RWPE2 (cell line): ENCODE measurements around the gene SLC8A2.

ENCODE experiments used
- ATAC-seq: fragments of 200-7000 bp; cut with Tn5 transposase; 3 replicates; pipeline ENCODE4 v1.9.1; 2021; ENCODE audit warnings: low read depth
- DNase-seq: peaks from one replicate; pipeline ENCODE4 v3.0.0-alpha.2; 2020; ENCODE audit warnings: low spot score
- H3K27ac ChIP-seq: fragments of 450-650 bp; 2 replicates; pipeline ENCODE4 v1.5.1; 2017; ENCODE audit warnings: mild to moderate bottlenecking; ENCODE audit not compliant: poor library complexity, severe bottlenecking
- H3K27me3 ChIP-seq: fragments of 250-450 bp; sonication (Bioruptor Pico); 2 replicates; pipeline ENCODE4 v1.5.1; 2021; ENCODE audit warnings: mild to moderate bottlenecking, moderate library complexity; ENCODE audit not compliant: insufficient read depth, poor library complexity, severe bottlenecking
- H3K36me3 ChIP-seq: fragments of 250-450 bp; sonication (Bioruptor Pico); 2 replicates; pipeline ENCODE4 v1.5.1; 2020; ENCODE audit warnings: low read depth, mild to moderate bottlenecking, moderate library complexity
- H3K4me1 ChIP-seq: fragments of 250-450 bp; sonication (Bioruptor Pico); 2 replicates; pipeline ENCODE4 v1.5.1; 2021; ENCODE audit warnings: mild to moderate bottlenecking, moderate library complexity; ENCODE audit not compliant: insufficient read depth, poor library complexity, severe bottlenecking
- H3K4me3 ChIP-seq: fragments of 250-450 bp; sonication (Bioruptor Pico); 2 replicates; pipeline ENCODE4 v1.5.1; 2021; ENCODE audit warnings: mild to moderate bottlenecking, moderate library complexity; ENCODE audit not compliant: severe bottlenecking
- H3K9me3 ChIP-seq: fragments of 250-450 bp; sonication (Bioruptor Pico); 2 replicates; pipeline ENCODE4 v1.5.1; 2021; ENCODE audit warnings: mild to moderate bottlenecking, moderate library complexity; ENCODE audit not compliant: severe bottlenecking
- TF ChIP-seq, protein P1 (sequence below): fragments of 450-650 bp; IDR thresholded peaks from one replicate; pipeline ENCODE4 v1.5.1; 2017; ENCODE audit warnings: mild to moderate bottlenecking, moderate library complexity; ENCODE audit not compliant: poor library complexity, severe bottlenecking

The SLC8A2 gene

DNA sequence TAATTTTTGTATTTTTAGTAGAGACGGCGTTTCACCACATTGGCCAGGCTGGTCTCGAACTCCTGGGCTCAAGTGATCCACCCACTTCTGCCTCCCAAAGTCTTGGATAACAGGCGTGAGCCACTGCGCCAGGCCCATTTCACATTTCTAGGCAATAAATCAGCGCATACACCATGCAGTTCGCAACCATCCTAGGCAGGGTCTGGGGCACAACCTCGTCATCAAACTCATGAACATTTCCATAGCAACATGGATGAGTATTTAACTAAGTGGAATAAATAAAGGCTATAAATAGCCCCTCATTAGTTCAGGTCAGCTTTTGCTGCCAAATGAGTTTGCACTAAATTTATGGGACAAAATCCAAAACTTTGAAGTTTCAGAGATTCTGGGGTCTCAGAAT lies 60.6 kb downstream of the SLC8A2 start:
- Histone ChIP-seq H3K4me3 (no peak overlapping the region), H3K27ac (no peak overlapping the region), H3K4me1 (no peaks in the 10 kb centered on the region), H3K27me3 (peaks cover 7% of the 10 kb centered on the region), H3K9me3 (no peaks in the 10 kb centered on the region), H3K36me3 (no peaks in the 10 kb centered on the region)
- TF ChIP-seq, protein P1, sequence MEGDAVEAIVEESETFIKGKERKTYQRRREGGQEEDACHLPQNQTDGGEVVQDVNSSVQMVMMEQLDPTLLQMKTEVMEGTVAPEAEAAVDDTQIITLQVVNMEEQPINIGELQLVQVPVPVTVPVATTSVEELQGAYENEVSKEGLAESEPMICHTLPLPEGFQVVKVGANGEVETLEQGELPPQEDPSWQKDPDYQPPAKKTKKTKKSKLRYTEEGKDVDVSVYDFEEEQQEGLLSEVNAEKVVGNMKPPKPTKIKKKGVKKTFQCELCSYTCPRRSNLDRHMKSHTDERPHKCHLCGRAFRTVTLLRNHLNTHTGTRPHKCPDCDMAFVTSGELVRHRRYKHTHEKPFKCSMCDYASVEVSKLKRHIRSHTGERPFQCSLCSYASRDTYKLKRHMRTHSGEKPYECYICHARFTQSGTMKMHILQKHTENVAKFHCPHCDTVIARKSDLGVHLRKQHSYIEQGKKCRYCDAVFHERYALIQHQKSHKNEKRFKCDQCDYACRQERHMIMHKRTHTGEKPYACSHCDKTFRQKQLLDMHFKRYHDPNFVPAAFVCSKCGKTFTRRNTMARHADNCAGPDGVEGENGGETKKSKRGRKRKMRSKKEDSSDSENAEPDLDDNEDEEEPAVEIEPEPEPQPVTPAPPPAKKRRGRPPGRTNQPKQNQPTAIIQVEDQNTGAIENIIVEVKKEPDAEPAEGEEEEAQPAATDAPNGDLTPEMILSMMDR = no peak
- ATAC-seq = no peak
- no peak for DNase-seq

DNA sequence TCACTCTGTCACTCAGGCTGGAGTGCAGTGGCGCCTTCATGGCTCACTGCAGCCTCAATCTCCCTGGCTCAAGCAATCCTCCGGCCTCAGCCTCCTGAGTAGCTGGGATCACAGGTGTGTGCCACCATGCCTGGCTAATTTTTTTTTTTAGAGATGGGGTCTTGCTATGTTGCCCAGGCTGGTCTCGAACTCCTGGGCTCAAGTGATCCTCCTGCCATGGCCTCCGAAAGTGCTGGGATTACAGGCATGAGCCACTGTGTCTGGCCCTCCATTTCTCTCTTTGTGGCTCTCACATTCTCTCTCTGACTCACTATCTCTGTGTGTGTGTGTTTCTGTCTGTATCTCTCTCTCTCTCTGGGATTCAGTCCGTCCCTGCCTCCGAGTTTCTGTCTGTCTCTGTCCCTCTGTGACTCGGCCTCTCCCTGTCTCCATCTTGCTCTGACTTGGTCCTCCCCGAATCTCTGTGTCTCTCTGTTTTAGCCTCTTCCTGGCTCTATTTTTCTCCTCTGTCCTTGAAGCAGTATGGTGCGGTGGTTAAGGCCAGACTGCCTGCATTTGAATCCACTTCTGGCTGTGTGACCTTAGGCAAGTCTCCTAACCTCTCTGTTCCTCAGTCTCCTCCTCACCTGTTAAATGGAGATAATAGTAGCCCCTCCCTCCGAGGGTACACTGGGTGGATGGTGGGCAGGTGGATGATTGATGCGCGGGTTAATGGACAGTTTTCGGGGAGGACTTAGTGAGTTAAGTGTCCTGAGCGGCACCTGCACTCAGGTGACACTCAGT lies 63.3 kb downstream of the SLC8A2 start:
- ATAC-seq (no peak), DNase-seq (no peak)
- no peaks in the 10 kb centered on the region for H3K9me3 ChIP-seq
- no peak overlapping the region for H3K4me3 ChIP-seq
- H3K27me3 ChIP-seq = peaks cover 7% of the 10 kb centered on the region
- no peaks in the 10 kb centered on the region for H3K36me3 ChIP-seq
- no peak overlapping the region for H3K27ac ChIP-seq
- TF ChIP-seq, protein P1 = no peak
- no peaks in the 10 kb centered on the region for H3K4me1 ChIP-seq

DNA sequence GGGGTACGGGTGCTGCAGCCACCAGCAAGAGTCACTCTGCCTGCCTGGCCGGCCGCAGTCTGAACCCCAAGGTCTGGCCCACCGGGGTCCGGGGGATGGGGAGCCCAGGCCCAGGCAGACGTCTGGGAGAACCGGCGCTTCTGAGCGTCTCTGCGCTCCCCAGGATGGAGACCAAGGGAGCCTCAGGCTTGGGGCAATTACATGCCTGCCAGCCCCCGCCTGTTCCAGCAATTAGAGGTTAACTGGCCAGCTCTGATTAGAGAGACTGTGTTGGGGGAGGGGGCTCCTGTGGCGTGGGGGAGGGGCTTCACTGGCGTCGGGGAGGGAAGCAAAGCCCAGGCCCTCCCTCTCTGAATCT lies 64.3 kb downstream of the SLC8A2 start:
- peak; percentile 13; the same call in 2 of the 3 replicates for ATAC-seq
- Histone ChIP-seq H3K9me3 (no peaks in the 10 kb centered on the region), H3K36me3 (no peaks in the 10 kb centered on the region), H3K4me3 (no peak overlapping the region), H3K27ac (no peak overlapping the region), H3K27me3 (peaks cover 7% of the 10 kb centered on the region), H3K4me1 (no peaks in the 10 kb centered on the region)
- no peak for DNase-seq
- TF ChIP-seq, protein P1 = no peak

DNA sequence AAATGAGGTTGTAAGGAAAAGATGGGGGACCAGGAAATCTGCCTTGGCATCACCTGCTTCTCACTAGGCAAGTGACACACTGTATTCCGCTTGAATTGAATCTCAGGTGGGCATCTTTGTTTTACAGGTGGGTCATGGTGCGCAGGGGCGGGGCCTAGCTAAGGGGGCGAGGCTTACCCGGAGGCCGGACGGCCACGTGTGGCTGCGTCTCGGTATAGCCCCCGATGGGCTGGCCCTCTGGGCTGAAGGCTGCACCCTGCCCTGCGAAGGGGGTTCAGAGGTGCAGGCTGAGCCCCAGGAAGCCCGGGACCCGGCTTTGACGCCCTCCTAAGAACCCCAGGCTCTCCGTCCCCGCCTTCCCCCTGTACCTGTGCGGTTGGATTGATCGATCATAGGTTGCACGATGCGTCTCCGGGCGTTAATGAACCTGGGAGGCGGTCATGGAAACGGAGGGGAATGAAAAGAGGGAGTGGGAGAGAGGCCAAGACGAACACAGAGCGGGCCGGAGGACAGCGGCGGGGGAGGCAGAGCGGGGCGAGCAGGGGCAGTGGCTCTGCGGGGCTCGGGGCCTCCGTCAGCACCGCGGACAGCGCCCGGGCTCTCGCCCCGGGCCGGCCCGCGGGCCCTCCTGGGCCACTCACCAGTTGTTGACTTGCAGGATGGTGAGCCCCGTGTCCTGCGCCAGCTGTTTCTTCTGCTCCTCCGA lies 64.8 kb downstream of the SLC8A2 start:
- peaks cover 7% of the 10 kb centered on the region for H3K27me3 ChIP-seq
- H3K9me3 ChIP-seq = no peaks in the 10 kb centered on the region
- TF ChIP-seq, protein P1 = no peak
- H3K36me3 ChIP-seq = no peaks in the 10 kb centered on the region
- no peaks in the 10 kb centered on the region for H3K4me1 ChIP-seq
- no peak for DNase-seq
- no peak overlapping the region for H3K4me3 ChIP-seq
- no peak overlapping the region for H3K27ac ChIP-seq
- peak; percentile 51 for ATAC-seq
